NCI-H2029 (cell line): ENCODE results near the gene NXPH4.
A peak's percentile ranks its signal among the peaks of the same experiment; 100 is the strongest.

ENCODE experiments used
- DNase-seq: peaks from one replicate; lab custom pipeline; 2025; lab: John Stamatoyannopoulos, UW

NXPH4 gene

DNA sequence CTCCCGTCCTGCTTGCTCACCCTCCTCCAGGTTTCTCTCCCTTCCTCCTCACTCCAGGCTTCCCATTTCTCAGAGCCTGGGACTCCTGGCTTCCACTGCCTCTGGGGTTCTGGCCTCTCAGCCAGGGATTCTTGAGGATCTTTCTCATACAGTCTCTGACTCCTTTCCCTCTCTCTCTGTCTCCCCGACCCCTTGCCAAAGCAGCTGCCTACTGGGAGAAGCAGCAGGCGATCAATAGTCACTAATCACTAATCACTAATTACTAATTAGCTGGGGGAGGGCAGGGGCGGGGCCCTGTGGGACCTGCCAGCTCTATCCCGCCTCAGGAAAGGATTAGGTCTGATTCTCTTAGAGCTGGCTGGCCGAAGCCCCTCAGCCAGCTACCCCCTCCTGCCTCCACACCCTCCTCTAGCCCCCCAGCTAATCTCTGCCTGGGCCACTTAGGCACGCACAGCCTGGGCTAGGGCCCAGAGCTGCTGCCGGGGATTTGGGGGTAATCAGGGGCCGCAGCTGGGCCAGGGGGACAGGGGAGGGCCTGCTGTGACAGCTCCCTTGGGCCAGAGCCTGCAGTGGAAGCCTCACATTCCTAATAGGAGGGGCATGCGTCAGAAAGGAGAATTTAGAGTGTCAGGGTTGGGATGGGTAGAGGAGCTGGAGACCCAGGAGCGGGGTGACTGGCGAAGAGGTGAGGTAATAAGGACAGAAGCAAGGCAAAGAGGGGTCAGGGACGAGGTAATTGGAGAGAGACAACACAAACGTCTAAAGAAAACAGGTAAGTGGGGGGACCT, 2.8 kb downstream of the NXPH4 start:
- no peak for DNase-seq

DNA sequence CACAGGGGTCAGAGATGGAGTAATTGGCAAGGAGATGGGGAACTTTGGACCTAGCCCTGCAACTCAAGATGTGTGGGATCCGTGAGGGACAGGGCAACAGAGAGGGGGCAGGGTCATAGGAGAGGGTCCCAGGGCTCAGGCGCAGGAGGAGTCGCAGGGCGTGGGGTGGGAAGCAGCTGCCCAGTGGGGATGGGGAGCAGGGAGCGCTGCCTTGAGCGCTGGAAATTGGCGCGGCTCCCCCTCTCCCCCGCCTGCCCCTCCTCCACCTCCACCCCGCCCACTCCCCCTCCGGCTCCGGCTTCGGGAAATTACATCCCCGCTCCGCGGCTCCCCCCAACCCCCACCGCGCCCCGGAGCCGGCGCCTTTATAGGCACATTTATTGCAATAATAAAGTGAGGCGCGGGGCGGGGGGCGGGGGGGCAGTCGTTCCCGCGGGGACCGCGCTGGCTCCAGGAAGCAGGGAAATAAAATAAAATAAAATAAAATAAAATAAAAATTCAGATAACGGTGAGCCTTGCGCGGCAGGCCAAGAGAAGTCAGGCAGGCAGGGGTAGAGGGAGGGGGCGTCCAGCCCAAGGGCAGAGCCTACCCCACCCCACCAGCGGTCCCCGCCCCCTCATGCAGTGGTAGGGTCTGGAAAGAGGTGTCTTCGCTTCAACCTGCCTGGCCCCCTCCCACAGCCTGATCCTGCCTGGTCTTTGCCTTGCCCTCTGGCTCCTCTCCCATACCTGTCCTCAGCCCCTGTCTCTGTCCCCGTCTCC, 3.6 kb downstream of the NXPH4 start:
- no peak for DNase-seq

GRCh38 chr12:57220770-57221168, 4.2 kb downstream of the NXPH4 start:
- DNase-seq, result no peak

- DNase-seq, result no peak
These were observed 4.7 kb downstream of the NXPH4 start for GRCh38 chr12:57221169-57221917.

DNA sequence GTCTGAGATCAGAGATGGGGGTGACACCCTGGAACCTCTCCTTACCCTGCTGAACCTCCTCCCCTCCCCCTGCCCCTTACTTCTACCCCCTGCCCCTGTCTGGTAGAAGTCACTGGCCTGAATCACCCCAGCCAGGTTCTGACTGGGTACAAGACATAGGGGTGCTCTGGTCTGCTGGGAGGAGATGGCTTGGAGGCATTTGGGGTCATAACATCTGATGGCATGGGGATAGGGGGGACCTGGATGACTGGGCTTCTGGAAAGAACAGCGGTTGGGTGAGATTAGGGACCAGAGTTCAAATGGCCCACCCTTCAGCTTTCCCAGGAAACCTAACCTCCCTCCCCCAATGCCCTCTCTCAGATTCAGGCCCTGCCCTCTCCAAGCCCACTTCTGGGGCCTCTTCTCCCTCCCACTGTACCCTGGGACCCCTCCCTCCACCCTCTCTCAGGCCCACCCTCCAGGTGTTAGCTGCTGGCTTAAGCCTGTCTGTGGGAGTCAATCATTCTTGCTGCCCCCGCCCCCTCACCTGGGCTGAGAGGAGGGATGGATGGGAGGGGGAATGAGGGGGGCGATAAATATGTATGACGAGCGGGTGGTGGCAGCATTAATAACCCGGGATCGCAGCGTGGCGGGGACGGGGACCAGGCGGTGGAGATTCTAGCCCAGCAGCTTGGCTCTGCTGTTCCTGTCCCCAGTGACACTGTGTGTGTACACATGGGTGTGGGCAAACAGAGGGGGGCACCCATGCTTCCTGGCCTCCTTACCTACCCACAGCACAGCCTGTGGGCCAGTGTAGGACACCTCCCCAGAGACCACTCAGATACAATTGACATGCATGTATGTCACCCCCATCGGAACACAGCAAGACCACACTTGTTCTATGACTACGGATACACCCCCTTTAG, 5.9 kb downstream of the NXPH4 start:
- no peak for DNase-seq

GRCh38 chr12:57223191-57224165, 6.9 kb downstream of the NXPH4 start:
- no peak for DNase-seq

DNA sequence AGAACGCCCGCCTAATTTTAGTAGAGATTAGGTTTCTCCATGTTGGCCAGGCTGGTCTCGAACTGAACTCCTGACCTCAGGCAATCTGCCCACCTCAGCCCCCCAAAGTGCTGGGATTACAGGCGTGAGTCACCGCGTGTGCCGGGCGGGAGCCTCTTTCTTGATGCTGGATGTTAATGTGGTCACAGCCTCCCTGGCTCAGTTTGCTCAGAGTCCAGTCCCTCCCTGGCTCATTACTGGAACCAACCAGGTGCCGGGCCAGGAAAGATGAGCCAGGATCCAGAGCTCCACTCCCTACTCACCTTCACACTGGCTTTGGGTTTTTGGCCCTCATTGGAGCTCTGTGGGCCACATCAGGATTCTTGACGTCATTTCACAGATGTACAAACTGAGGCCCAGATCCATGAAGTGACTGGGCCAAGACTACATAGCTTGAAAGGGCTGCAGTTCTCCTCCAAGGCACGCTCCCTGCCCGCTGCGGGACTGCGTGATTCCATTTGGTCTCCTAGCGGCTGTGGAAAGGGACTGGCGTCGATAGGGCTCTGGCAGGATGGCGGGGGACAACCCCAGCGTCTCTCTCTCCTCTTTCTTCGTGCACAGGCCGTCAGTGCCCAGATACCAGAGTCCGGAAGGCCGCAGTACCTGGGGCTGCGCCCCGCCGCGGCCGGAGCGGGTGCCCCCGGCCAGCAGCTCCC, 7.8 kb downstream of the NXPH4 start:
- DNase-seq, result no peak

DNA sequence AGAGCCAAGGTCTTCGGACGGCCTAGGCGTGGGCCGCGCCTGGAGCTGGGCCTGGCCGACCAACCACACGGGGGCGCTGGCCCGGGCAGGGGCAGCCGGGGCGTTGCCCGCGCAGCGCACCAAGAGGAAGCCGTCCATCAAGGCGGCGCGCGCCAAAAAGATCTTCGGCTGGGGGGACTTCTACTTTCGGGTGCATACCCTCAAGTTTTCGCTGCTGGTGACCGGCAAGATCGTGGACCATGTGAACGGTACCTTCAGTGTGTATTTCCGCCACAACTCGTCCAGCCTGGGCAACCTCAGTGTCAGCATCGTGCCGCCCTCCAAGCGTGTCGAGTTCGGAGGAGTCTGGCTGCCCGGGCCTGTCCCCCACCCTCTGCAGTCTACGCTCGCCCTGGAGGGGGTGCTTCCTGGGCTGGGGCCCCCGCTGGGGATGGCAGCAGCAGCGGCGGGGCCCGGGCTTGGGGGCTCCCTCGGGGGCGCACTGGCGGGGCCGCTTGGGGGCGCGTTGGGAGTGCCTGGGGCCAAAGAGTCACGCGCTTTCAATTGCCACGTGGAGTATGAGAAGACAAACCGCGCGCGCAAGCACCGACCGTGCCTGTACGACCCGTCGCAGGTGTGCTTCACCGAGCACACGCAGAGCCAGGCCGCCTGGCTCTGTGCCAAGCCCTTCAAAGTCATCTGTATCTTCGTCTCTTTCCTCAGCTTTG, 8.5 kb downstream of the NXPH4 start:
- DNase-seq, result peak; percentile 67

DNA sequence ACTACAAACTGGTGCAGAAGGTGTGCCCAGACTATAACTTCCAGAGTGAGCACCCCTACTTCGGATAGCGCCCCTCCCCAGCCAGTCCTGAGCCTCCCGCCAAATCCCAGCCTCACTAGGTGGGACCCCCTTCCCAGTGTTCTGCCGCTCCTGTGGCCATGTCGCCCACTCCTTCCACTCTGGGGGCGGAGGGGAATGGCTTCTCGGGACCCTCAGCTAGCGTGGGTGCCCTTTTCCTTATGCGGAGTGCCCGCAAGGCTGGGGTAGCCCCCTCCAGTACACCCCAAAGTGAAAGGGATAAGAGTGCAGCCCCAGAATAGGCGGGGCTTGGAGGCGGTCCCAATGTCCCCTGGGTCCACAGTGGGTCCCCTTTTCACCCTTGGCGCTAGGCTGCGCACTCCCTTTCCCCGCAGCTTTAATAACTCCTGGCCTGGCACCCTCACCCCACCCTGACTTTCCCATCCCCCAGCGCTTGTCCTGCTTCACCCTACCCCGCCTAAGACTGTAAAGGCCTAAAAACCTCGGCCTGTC, 9.2 kb downstream of the NXPH4 start:
- no peak for DNase-seq

DNA sequence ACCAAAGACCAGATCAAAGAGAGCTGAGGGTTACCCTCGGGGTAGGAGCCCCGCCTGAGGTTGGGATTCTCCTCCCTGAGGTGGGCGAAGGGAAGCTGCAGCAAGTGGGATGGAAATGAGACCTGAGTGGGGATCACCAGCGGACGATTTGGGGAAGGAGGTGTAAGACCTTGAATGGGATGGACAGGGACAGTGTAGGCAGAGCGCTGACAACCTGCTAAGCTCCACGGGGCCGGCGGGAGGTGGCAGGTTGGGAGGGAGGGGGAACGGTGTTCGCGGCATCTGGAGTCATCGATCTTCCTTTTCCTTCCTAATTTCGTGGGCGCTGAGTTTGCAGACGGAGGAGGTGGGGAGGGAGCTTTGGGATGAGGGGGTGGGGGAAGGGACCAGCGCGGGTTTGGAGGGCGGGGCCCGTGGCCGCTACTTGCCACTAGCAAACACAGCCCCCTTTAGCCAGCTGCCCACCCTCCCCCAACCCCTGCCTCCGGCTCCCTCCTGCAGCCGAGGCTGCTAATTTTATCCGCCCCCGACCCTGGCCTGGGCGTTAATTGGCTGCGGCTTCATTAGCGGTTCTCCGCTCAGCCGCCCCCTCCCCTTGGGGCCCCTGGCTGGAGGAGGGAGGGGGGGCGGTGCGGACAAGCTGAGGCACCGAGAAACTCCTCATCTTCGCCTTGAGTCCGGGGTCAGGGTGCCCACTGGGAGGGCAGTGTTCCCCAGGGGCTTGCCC, 10.2 kb downstream of the NXPH4 start:
- no peak for DNase-seq

GRCh38 chr12:57227315-57228115, 10.9 kb downstream of the NXPH4 start:
- peak; percentile 70 for DNase-seq

DNA sequence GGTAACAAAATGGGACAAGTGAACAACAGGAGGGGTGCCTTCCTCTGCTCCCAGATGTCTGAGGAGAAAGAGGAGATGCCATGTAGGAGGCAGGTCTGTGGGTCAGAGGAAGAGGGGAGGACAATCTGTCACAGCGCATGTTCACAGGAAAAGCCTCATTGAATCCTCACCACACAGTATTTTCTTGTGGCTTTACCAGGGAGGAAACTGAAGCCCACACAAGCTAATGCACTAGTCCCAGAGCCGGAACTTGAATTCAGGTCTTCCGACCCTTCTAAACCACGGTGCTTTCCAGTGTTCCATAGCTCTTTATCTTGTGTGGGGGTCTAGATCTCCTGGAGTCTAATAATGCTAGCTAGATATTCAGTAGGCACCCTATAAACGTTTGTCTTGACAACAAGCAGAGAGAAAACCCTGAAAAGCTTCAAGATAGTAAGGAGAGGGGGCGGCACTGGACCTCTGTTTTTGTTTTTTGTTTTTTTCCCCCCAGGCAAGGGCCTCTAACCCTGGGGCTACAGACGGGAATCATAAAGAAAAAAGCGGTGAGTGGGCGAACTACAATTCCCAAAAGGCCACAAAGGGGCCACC, 12.5 kb downstream of the NXPH4 start:
- DNase-seq, result no peak

GRCh38 chr12:57229634-57230380, 13.2 kb downstream of the NXPH4 start, which contains the start of gene SHMT2:
SHMT2 (plus strand) TSS chr12:57229711; CDS start chr12:57229779, 68 bp downstream.
- DNase-seq, result peak; percentile 97

GRCh38 chr12:57230381-57231155, 14.0 kb downstream of the NXPH4 start:
- DNase-seq, result no peak

- no peak for DNase-seq
These were observed 14.9 kb downstream of the NXPH4 start for GRCh38 chr12:57231276-57232021.
